Gastroesophageal sphincter (tissue), 4 donors: ENCODE measurements around the gene GRK5. TPM values are rescaled to one million over a fixed set of nuclear protein-coding genes. Genes with fewer than 3 reads are reported as not detected.
"Not testable (repeated sequence)": the region's sequence is repeated elsewhere in the genome, so short reads cannot be mapped to it uniquely, and the experiment has no call there.

ENCODE experiments used
- ATAC-seq: fragments of 150-250 bp; one replicate; pipeline ENCODE4 v1.9.1; 2016; ENCODE audit warnings: mild to moderate bottlenecking, moderate library complexity
- H3K27ac ChIP-seq, 4 donors: fragments of 200-600 bp; sonication (generic) in 3 of 4; 1 replicate in 3 of 4; 2 replicates in 1 of 4; pipeline ENCODE4 v1.5.1; 2016 to 2019
- H3K27me3 ChIP-seq: fragments of 200-600 bp; sonication (generic); one replicate; pipeline ENCODE4 v1.5.1; 2019
- H3K36me3 ChIP-seq, 2 donors: fragments of 200-600 bp; sonication (generic); one replicate each; pipeline ENCODE4 v1.5.1; 2019; ENCODE audit warnings: control low read depth in 1 of 2
- H3K4me1 ChIP-seq, 3 donors: fragments of 200-600 bp; sonication (generic); 1 replicate in 2 of 3; 2 replicates in 1 of 3; pipeline ENCODE4 v1.5.1; 2016 to 2019; ENCODE audit warnings: control low read depth in 2 of 3
- H3K4me3 ChIP-seq, 2 donors: fragments of 200-600 bp; sonication (generic); one replicate each; pipeline ENCODE4 v1.5.1; 2019; ENCODE audit warnings: mild to moderate bottlenecking in 1 of 2, moderate library complexity in 1 of 2
- H3K9me3 ChIP-seq, 3 donors: fragments of 200-600 bp; sonication (generic); one replicate each; pipeline ENCODE4 v1.5.1; 2017 to 2019; ENCODE audit warnings: control low read depth in 2 of 3
- CTCF ChIP-seq, 4 experiments: fragments of 200-600 bp in 2 of 4; fragments of 450-650 bp in 2 of 4; sonication (generic) in 1 of 4; IDR thresholded peaks; one replicate each; pipeline ENCODE4 v1.5.1; 2017 to 2019; ENCODE audit warnings: antibody characterized with exemption in 4 of 4, mild to moderate bottlenecking in 2 of 4, moderate library complexity in 2 of 4
- EP300 ChIP-seq: sonication (generic); formaldehyde crosslinking; IDR thresholded peaks from one replicate; pipeline ENCODE4 v1.6.1; 2017; ENCODE audit warnings: antibody characterized with exemption, mild to moderate bottlenecking
- POLR2A ChIP-seq, 2 donors: fragments of 450-650 bp; IDR thresholded peaks; one replicate each; pipeline ENCODE4 v1.6.1; 2017; ENCODE audit warnings: antibody characterized with exemption in 2 of 2, mild to moderate bottlenecking in 2 of 2, moderate library complexity in 1 of 2
- POLR2AphosphoS5 ChIP-seq: sonication (generic); formaldehyde crosslinking; IDR thresholded peaks from one replicate; pipeline ENCODE4 v1.6.1; 2017; ENCODE audit warnings: antibody characterized with exemption
- WGBS, 2 donors: methylation state at CpG; one replicate each; pipeline ENCODE4 v1.1.5; 2018; ENCODE audit warnings: low coverage in 1 of 2; 5-methylcytosine and 5-hydroxymethylcytosine counted together
- total RNA-seq, 4 donors: library from RNA; depleted of rRNA; stranded (reverse); fragments of >200 nt; gene quantifications; one replicate each; pipeline ENCODE4 v1.1.0, GENCODE V29; 2016

GRK5 gene
- total RNA-seq, 4 donors from 2014 or later = 28.8 to 71.6 (median 47.7) TPM

GRCh38 chr10:119177708-119178371, 29.5 kb upstream of the GRK5 start:
- no peak for ATAC-seq
- Histone ChIP-seq H3K27ac (peak overlapping the region; percentile 90 to 99 (median 94)), H3K4me3 (peak overlapping the region; percentile 67 to 85), H3K9me3 (no peaks in the 10 kb centered on the region), H3K4me1 (peaks cover 0 to 51% (median 6%) of the 10 kb centered on the region in 3 donors), H3K27me3 (no peaks in the 10 kb centered on the region), H3K36me3 (peaks cover 0 to 43% of the 10 kb centered on the region in 2 donors)
- no peak for TF ChIP-seq CTCF (IDR thresholded peaks at IDR 0.05)
- WGBS, 2 donors = 12 to 33% methylated on average over 5 to 8 of the region's 21 CpGs

- peak within 1 kb of the TSS; percentile 67 to 85 for H3K4me3 ChIP-seq
- H3K27me3 ChIP-seq = no peaks in the 10 kb centered on the region
- peak; percentile 98 for ATAC-seq
- H3K27ac ChIP-seq = peak within 1 kb of the TSS; percentile 90 to 99 (median 94)
- WGBS, 2 donors = 0% methylated on average over 4 to 11 of the region's 45 CpGs
- peaks cover 0 to 36% of the 10 kb centered on the region in 2 donors for H3K36me3 ChIP-seq
- H3K4me1 ChIP-seq = peaks cover 0 to 51% (median 6%) of the 10 kb centered on the region in 3 donors
- TF ChIP-seq POLR2A (IDR thresholded peaks at IDR 0.05) = peak; percentile 78 to 80
- peak in 2 of 4 experiments; percentile 12 to 65 for TF ChIP-seq CTCF (IDR thresholded peaks at IDR 0.05)
- peak; percentile 94 for TF ChIP-seq POLR2AphosphoS5
- no peak for TF ChIP-seq EP300
- no peaks in the 10 kb centered on the region for H3K9me3 ChIP-seq
Observed at GRCh38 chr10:119178372-119179119, 28.8 kb upstream of the GRK5 start, which contains the start of gene PRDX3. TSS of gene PRDX3 (minus strand) at chr10:119178812. CDS start at chr10:119178790, 22 bp downstream.

GRCh38 chr10:119180850-119181400, 26.4 kb upstream of the GRK5 start:
- H3K4me3 ChIP-seq, ATAC-seq: not testable (repeated sequence)
- WGBS, 2 donors = 91% methylated on average over 4 of the region's 7 CpGs; no CpG with 5 or more reads in 1 of the 2 donors

GRCh38 chr10:119183664-119184412, 23.5 kb upstream of the GRK5 start:
- peaks cover 0 to 8% (median 0%) of the 10 kb centered on the region in 3 donors for H3K4me1 ChIP-seq
- no peaks in the 10 kb centered on the region for H3K27me3 ChIP-seq
- 74 to 92% methylated on average over 3 to 9 of the region's 9 CpGs for WGBS, 2 donors
- TF ChIP-seq POLR2AphosphoS5 (no peak), POLR2A (IDR thresholded peaks at IDR 0.05) (no peak), CTCF (IDR thresholded peaks at IDR 0.05) (no peak), EP300 (no peak)
- no peaks in the 10 kb centered on the region for H3K36me3 ChIP-seq
- H3K4me3 ChIP-seq = no peak overlapping the region
- ATAC-seq = no peak
- no peaks in the 10 kb centered on the region for H3K9me3 ChIP-seq
- no peak overlapping the region for H3K27ac ChIP-seq

More at GRCh38 chr10:119180850-119181400, 26.4 kb upstream of the GRK5 start:
- not testable (repeated sequence) for H3K27ac ChIP-seq, H3K27me3 ChIP-seq, H3K9me3 ChIP-seq
- H3K4me1 ChIP-seq = peaks cover 0 to 31% (median 6%) of the 10 kb centered on the region in 3 donors
- peaks cover 0 to 13% of the 10 kb centered on the region in 2 donors for H3K36me3 ChIP-seq

- Histone ChIP-seq H3K4me1 (no peaks in the 10 kb centered on the region), H3K27ac (no peak overlapping the region), H3K4me3 (no peak overlapping the region), H3K27me3 (no peaks in the 10 kb centered on the region), H3K36me3 (no peaks in the 10 kb centered on the region), H3K9me3 (no peaks in the 10 kb centered on the region)
- TF ChIP-seq POLR2A (IDR thresholded peaks at IDR 0.05) (no peak), EP300 (no peak), POLR2AphosphoS5 (no peak), CTCF (IDR thresholded peaks at IDR 0.05) (no peak)
- WGBS, 2 donors = 71 to 72% methylated on average over 3 of the region's 3 CpGs
- ATAC-seq = no peak
Observed at GRCh38 chr10:119189811-119190282, 17.5 kb upstream of the GRK5 start.
